HG02798 (cell line): ENCODE results near the gene ZBTB16.

Experiments used
- ATAC-seq: cut with Tn5 transposase; IDR thresholded peaks from one replicate; pipeline ENCODE4 v1.9.1; 2021; ENCODE audit warnings: mild to moderate bottlenecking; ENCODE audit not compliant: unreplicated experiment, poor library complexity

ZBTB16 gene

GRCh38 chr11:114250993-114251814, 191.7 kb downstream of the ZBTB16 start:
- ATAC-seq, result no peak

GRCh38 chr11:114251815-114252337, 192.4 kb downstream of the ZBTB16 start:
- ATAC-seq, result no peak

- no peak for ATAC-seq
These were observed 193.3 kb downstream of the ZBTB16 start for GRCh38 chr11:114252767-114253166.

GRCh38 chr11:114253771-114254170, 194.3 kb downstream of the ZBTB16 start:
- no peak for ATAC-seq

GRCh38 chr11:114254571-114255146, 195.1 kb downstream of the ZBTB16 start:
- ATAC-seq, result no peak

- ATAC-seq, result no peak
These were observed 195.8 kb downstream of the ZBTB16 start for GRCh38 chr11:114255289-114255688.

GRCh38 chr11:114256176-114256966, 196.9 kb downstream of the ZBTB16 start:
- ATAC-seq, result no peak

GRCh38 chr11:114256967-114257286, 197.4 kb downstream of the ZBTB16 start:
- ATAC-seq, result no peak

GRCh38 chr11:114257621-114258558, 198.4 kb downstream of the ZBTB16 start:
- ATAC-seq, result no peak

- no peak for ATAC-seq
These were observed 199.2 kb downstream of the ZBTB16 start for GRCh38 chr11:114258696-114259095.

- no peak for ATAC-seq
These were observed 199.6 kb downstream of the ZBTB16 start for GRCh38 chr11:114259124-114259526.

GRCh38 chr11:114259551-114259983, 200.1 kb downstream of the ZBTB16 start:
- ATAC-seq, result no peak

- ATAC-seq, result no peak
These were observed 200.6 kb downstream of the ZBTB16 start for GRCh38 chr11:114260077-114260476.

GRCh38 chr11:114260483-114260882, 201.0 kb downstream of the ZBTB16 start:
- no peak for ATAC-seq

- no peak for ATAC-seq
These were observed 202.3 kb downstream of the ZBTB16 start for GRCh38 chr11:114261791-114262190.

GRCh38 chr11:114262681-114263512, 203.4 kb downstream of the ZBTB16 start:
- no peak for ATAC-seq

- ATAC-seq, result no peak
These were observed 204.1 kb downstream of the ZBTB16 start for GRCh38 chr11:114263513-114264170.

GRCh38 chr11:114264381-114264780, 204.9 kb downstream of the ZBTB16 start:
- ATAC-seq, result no peak
